GM23338 (cell line): ENCODE data around the gene CENPP. TPM values are rescaled to one million over a fixed set of nuclear protein-coding genes. Genes with fewer than 3 reads are reported as not detected.
"Not testable (repeated sequence)": the region's sequence is repeated elsewhere in the genome, so short reads cannot be mapped to it uniquely, and the experiment has no call there.

ENCODE experiments used
- ATAC-seq: fragments of 200-7000 bp; cut with Tn5 transposase; 3 replicates; pipeline ENCODE4 v1.9.1; 2020
- DNase-seq: peaks from one replicate; pipeline ENCODE4 v3.0.0-alpha.2; 2015; ENCODE audit warnings: low spot score
- H2AFZ ChIP-seq: fragments of 200-600 bp; sonication (generic); 2 replicates; pipeline ENCODE4 v1.8.0; 2016; ENCODE audit warnings: antibody characterized with exemption, mild to moderate bottlenecking, moderate library complexity
- H3F3A ChIP-seq: fragments of 200-600 bp; sonication (generic); replicated peaks from 2 replicates; pipeline ENCODE4 v1.8.0; 2017; ENCODE audit warnings: antibody characterized with exemption, mixed run types, low read depth
- H3K27ac ChIP-seq: fragments of 200-600 bp; sonication (generic); 2 replicates; pipeline ENCODE4 v1.6.1; 2016; ENCODE audit warnings: low read depth
- H3K27me3 ChIP-seq: fragments of 200-600 bp; sonication (generic); 2 replicates; pipeline ENCODE4 v1.8.0; 2016; ENCODE audit warnings: mild to moderate bottlenecking, mixed run types, moderate library complexity; ENCODE audit not compliant: insufficient read depth
- H3K36me3 ChIP-seq: fragments of 200-600 bp; sonication (generic); 2 replicates; pipeline ENCODE4 v1.8.0; 2016; ENCODE audit warnings: mild to moderate bottlenecking; ENCODE audit not compliant: insufficient read depth
- H3K4me1 ChIP-seq: fragments of 200-600 bp; sonication (generic); 2 replicates; pipeline ENCODE4 v1.8.0; 2016; ENCODE audit warnings: mild to moderate bottlenecking, moderate library complexity; ENCODE audit not compliant: insufficient read depth
- H3K4me2 ChIP-seq: fragments of 200-600 bp; sonication (generic); 2 replicates; pipeline ENCODE4 v1.7.1; 2017; ENCODE audit warnings: mixed run types
- H3K4me3 ChIP-seq: fragments of 200-600 bp; sonication (generic); 2 replicates; pipeline ENCODE4 v1.6.1; 2016; ENCODE audit warnings: mixed run types
- H3K79me2 ChIP-seq: fragments of 200-600 bp; sonication (generic); replicated peaks from 2 replicates; pipeline ENCODE4 v1.8.0; 2017; ENCODE audit warnings: mild to moderate bottlenecking; ENCODE audit not compliant: insufficient read depth
- H3K9me2 ChIP-seq: fragments of 200-600 bp; sonication (generic); 2 replicates; pipeline ENCODE4 v1.8.0; 2017; ENCODE audit not compliant: insufficient read depth
- H4K20me1 ChIP-seq: fragments of 200-600 bp; sonication (generic); replicated peaks from 2 replicates; pipeline ENCODE4 v1.8.0; 2017; ENCODE audit warnings: mild to moderate bottlenecking; ENCODE audit not compliant: insufficient read depth
- H3K27ac Mint-ChIP-seq: 2 replicates; pipeline ENCODE4 v1.8.0; 2020; ENCODE audit warnings: inconsistent platforms, mild to moderate bottlenecking, moderate library complexity, mixed read lengths
- H3K27me3 Mint-ChIP-seq: 3 replicates; pipeline ENCODE4 v1.8.0; 2022; ENCODE audit warnings: low read depth, mild to moderate bottlenecking, moderate library complexity, mixed read lengths, inconsistent platforms; ENCODE audit not compliant: insufficient read depth, poor library complexity
- H3K36me3 Mint-ChIP-seq: 3 replicates; pipeline ENCODE4 v1.8.0; 2021; ENCODE audit warnings: low read depth, mild to moderate bottlenecking, inconsistent platforms, moderate library complexity, mixed read lengths
- H3K4me1 Mint-ChIP-seq: 3 replicates; pipeline ENCODE4 v1.8.0; 2020; ENCODE audit warnings: mild to moderate bottlenecking, inconsistent platforms, mixed read lengths
- H3K4me3 Mint-ChIP-seq: 3 replicates; pipeline ENCODE4 v1.8.0; 2021; ENCODE audit warnings: moderate library complexity, mild to moderate bottlenecking, inconsistent platforms, mixed read lengths
- H3K9me3 Mint-ChIP-seq: 3 replicates; pipeline ENCODE4 v1.8.0; 2020; ENCODE audit warnings: moderate library complexity, mild to moderate bottlenecking, inconsistent platforms, mixed read lengths
- CREB1 ChIP-seq: fragments of 250-450 bp; sonication (Bioruptor Pico); IDR thresholded peaks from 2 replicates; pipeline ENCODE4 v1.5.0; 2020; ENCODE audit warnings: low read depth, mild to moderate bottlenecking, moderate library complexity
- ETS1 ChIP-seq: IDR thresholded peaks from 2 replicates; pipeline ENCODE4 v1.6.1; 2016; ENCODE audit warnings: antibody characterized with exemption
- EZH2 ChIP-seq: fragments of 200-600 bp; sonication (generic); IDR thresholded peaks from one replicate; pipeline ENCODE4 v1.8.0; 2017; ENCODE audit warnings: antibody characterized with exemption, mild to moderate bottlenecking, low read depth; ENCODE audit not compliant: unreplicated experiment
- EZH2phosphoT487 ChIP-seq: fragments of 200-600 bp; sonication (generic); IDR thresholded peaks from one replicate; pipeline ENCODE4 v1.8.1; 2018; ENCODE audit warnings: antibody characterized with exemption; ENCODE audit not compliant: unreplicated experiment
- JUNB ChIP-seq: IDR thresholded peaks from one replicate; pipeline ENCODE4 v1.6.1; 2016; ENCODE audit warnings: antibody characterized with exemption; ENCODE audit not compliant: unreplicated experiment
- NANOG ChIP-seq: IDR thresholded peaks from 2 replicates; pipeline ENCODE4 v1.6.1; 2016; ENCODE audit warnings: antibody characterized with exemption, borderline replicate concordance
- REST ChIP-seq: IDR thresholded peaks from one replicate; pipeline ENCODE4 v1.6.1; 2018; ENCODE audit warnings: antibody characterized with exemption; ENCODE audit not compliant: unreplicated experiment
- STAT1 ChIP-seq: IDR thresholded peaks from one replicate; pipeline ENCODE4 v1.6.1; 2016; ENCODE audit warnings: antibody characterized with exemption; ENCODE audit not compliant: unreplicated experiment
- ZNF114 ChIP-seq: fragments of 250-450 bp; sonication (Bioruptor Pico); IDR thresholded peaks from 2 replicates; pipeline ENCODE4 v1.5.0; 2020; ENCODE audit warnings: mild to moderate bottlenecking, moderate library complexity
- ZNF331 ChIP-seq: fragments of 250-450 bp; sonication (Bioruptor Pico); IDR thresholded peaks from 2 replicates; pipeline ENCODE4 v1.5.0; 2020; ENCODE audit warnings: low read depth, mild to moderate bottlenecking, moderate library complexity
- polyA plus RNA-seq: library from polyadenylated mRNA; unstranded; fragments of >200 nt; fragmentation: Nextera tagmentation; extraction: Ambion mirVana; gene quantifications from 2 replicates; pipeline ENCODE4 v1.2.1, GENCODE V29; 2016
- total RNA-seq: library from RNA; depleted of rRNA; stranded (reverse); fragments of >200 nt; shearing (Covaris generic); gene quantifications from 2 replicates; pipeline ENCODE4 v1.2.3, GENCODE V29; 2014
- TF ChIP-seq, protein P1 (sequence below), 2 experiments: fragments of 200-600 bp in 1 of 2; sonication (generic) in 1 of 2; conservative IDR thresholded peaks; 2 replicates each; pipeline versions ENCODE4 v1.5.1 to v1.6.1; 2016 to 2017; ENCODE audit warnings: antibody characterized with exemption in 2 of 2, low read depth in 2 of 2, mild to moderate bottlenecking in 2 of 2, moderate library complexity in 1 of 2

Gene CENPP
- total and polyA plus RNA-seq, 2 experiments from 2014 or later, result 11.0 to 12.6 TPM

DNA sequence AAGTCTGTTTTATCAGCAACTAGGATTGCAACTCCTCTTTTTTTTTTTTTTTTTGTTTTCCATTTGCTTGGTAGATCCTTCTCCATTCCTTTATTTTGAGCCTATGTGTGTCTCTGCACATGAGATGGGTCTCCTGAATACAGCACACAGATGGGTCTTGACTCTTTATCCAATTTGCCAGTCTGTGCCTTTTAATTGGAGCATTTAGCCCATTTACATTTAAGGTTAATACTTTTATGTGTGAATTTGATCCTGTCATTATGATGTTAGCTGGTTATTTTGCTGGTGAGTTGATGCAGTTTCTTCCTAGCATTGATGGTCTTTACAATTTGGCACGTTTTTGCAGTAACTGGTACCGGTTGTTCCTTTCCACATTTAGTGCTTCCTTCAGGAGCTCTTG, 246.1 kb downstream of the CENPP start:
- H3K4me2 ChIP-seq, H3K27ac ChIP-seq, H3K4me3 ChIP-seq, H3K4me1 ChIP-seq, H3K36me3 ChIP-seq, H2AFZ ChIP-seq, H4K20me1 ChIP-seq, H3K27me3 ChIP-seq, H3K27ac Mint-ChIP-seq, H3K36me3 Mint-ChIP-seq, H3K27me3 Mint-ChIP-seq, H3K9me2 ChIP-seq, H3K79me2 ChIP-seq, DNase-seq, H3K4me1 Mint-ChIP-seq, H3F3A ChIP-seq, H3K4me3 Mint-ChIP-seq, ATAC-seq: not testable (repeated sequence)
- H3K9me3 Mint-ChIP-seq, result peaks cover 16% of the 10 kb centered on the region; the same call in 2 of the 3 replicates

GRCh38 chr9:92573612-92574011, 247.9 kb downstream of the CENPP start:
- H3K27ac Mint-ChIP-seq, ATAC-seq: not testable (repeated sequence)

DNA sequence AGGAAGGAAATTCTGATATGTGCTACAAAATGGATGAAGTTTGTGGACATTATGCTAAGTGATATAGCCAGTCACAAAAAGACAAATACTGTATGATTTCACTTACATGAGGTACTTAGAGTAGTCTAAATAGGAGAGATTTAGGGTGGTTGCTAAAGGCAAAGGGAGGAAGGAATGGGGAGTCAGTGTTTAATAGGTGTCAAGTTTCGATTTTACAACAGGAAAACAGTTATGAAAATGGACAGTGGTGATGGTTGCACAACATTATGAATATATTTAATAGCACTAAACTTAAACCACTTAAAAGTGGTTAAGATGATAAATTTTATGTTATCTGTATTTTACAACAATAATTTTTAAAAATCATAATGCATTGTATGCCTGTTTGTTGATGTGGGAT, 250.4 kb downstream of the CENPP start:
- Mint-ChIP-seq H3K27me3 (no peaks in the 10 kb centered on the region), H3K36me3 (peaks cover 10% of the 10 kb centered on the region), H3K4me3 (no peak overlapping the region), H3K9me3 (peaks cover 16% of the 10 kb centered on the region), H3K27ac (no peak overlapping the region), H3K4me1 (no peaks in the 10 kb centered on the region)
- Histone ChIP-seq H3K4me1 (no peaks in the 10 kb centered on the region), H2AFZ (no peak overlapping the region), H3K4me3 (no peak overlapping the region), H3K79me2 (no peaks in the 10 kb centered on the region), H4K20me1 (no peaks in the 10 kb centered on the region), H3K4me2 (no peak overlapping the region), H3K27ac (no peak overlapping the region), H3K9me2 (no peaks in the 10 kb centered on the region), H3F3A (no peaks in the 10 kb centered on the region), H3K27me3 (no peaks in the 10 kb centered on the region), H3K36me3 (no peaks in the 10 kb centered on the region)
- no peak for DNase-seq
- no peak for ATAC-seq
- TF ChIP-seq EZH2 (no peak), EZH2phosphoT487 (no peak), NANOG (no peak), CREB1 (CRISPR knock-in tag) (no peak), JUNB (no peak), REST (no peak), STAT1 (no peak), ZNF114 (CRISPR knock-in tag) (no peak), ZNF331 (CRISPR knock-in tag) (no peak), ETS1 (no peak)
- TF ChIP-seq, protein P1, sequence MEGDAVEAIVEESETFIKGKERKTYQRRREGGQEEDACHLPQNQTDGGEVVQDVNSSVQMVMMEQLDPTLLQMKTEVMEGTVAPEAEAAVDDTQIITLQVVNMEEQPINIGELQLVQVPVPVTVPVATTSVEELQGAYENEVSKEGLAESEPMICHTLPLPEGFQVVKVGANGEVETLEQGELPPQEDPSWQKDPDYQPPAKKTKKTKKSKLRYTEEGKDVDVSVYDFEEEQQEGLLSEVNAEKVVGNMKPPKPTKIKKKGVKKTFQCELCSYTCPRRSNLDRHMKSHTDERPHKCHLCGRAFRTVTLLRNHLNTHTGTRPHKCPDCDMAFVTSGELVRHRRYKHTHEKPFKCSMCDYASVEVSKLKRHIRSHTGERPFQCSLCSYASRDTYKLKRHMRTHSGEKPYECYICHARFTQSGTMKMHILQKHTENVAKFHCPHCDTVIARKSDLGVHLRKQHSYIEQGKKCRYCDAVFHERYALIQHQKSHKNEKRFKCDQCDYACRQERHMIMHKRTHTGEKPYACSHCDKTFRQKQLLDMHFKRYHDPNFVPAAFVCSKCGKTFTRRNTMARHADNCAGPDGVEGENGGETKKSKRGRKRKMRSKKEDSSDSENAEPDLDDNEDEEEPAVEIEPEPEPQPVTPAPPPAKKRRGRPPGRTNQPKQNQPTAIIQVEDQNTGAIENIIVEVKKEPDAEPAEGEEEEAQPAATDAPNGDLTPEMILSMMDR (conservative IDR thresholded peaks at IDR 0.05; ENCODE audit: low read depth in 2 of 2), result no peak

More at GRCh38 chr9:92573612-92574011, 247.9 kb downstream of the CENPP start:
- H3K27ac ChIP-seq, H4K20me1 ChIP-seq, H3F3A ChIP-seq, H3K79me2 ChIP-seq, DNase-seq, H3K27me3 Mint-ChIP-seq, H3K4me3 ChIP-seq, H3K27me3 ChIP-seq, H3K4me2 ChIP-seq, H3K4me3 Mint-ChIP-seq, H2AFZ ChIP-seq, H3K4me1 Mint-ChIP-seq, H3K36me3 ChIP-seq, H3K9me2 ChIP-seq, H3K4me1 ChIP-seq: not testable (repeated sequence)
- Mint-ChIP-seq H3K36me3 (peaks cover 10% of the 10 kb centered on the region), H3K9me3 (peaks cover 18% of the 10 kb centered on the region)
